Coronary artery (tissue), 2 donors: Measurements from ENCODE around the gene GAP43.

Experiments used
- DNase-seq: peaks from one replicate; pipeline ENCODE4 v3.0.0-alpha.2; 2017; ENCODE audit warnings: low spot score
- H3K27ac ChIP-seq, 2 donors: fragments of 200-600 bp; sonication (generic); one replicate each; pipeline ENCODE4 v1.5.1; 2016 to 2019
- H3K4me3 ChIP-seq: fragments of 200-600 bp; sonication (generic); 2 replicates; pipeline ENCODE4 v1.5.1; 2016; ENCODE audit warnings: mild to moderate bottlenecking, moderate library complexity
- TF ChIP-seq, protein P1 (sequence below): fragments of 200-600 bp; sonication (generic); IDR thresholded peaks from one replicate; pipeline ENCODE4 v1.5.1; 2019; ENCODE audit warnings: antibody characterized with exemption

The GAP43 gene

DNA sequence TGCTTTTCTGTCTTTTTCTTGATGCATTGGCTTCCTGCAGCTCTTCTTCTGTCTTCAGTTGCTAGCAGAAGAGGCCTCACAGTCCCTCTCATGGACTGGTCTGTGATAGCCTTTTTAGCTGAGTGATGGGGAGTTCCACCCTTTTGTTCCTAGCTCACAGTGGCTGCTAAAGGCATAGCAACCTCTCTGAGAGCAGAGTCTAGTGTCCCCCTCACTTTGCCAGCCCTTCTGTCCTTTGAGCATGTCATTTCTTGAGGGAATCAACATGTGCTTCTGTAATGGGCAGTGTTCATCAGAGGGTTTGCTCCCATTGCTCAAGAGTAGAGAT lies 44.4 kb downstream of the GAP43 start:
- Histone ChIP-seq H3K27ac (peak overlapping the region; percentile 58 to 69), H3K4me3 (no peak overlapping the region)
- TF ChIP-seq, protein P1, sequence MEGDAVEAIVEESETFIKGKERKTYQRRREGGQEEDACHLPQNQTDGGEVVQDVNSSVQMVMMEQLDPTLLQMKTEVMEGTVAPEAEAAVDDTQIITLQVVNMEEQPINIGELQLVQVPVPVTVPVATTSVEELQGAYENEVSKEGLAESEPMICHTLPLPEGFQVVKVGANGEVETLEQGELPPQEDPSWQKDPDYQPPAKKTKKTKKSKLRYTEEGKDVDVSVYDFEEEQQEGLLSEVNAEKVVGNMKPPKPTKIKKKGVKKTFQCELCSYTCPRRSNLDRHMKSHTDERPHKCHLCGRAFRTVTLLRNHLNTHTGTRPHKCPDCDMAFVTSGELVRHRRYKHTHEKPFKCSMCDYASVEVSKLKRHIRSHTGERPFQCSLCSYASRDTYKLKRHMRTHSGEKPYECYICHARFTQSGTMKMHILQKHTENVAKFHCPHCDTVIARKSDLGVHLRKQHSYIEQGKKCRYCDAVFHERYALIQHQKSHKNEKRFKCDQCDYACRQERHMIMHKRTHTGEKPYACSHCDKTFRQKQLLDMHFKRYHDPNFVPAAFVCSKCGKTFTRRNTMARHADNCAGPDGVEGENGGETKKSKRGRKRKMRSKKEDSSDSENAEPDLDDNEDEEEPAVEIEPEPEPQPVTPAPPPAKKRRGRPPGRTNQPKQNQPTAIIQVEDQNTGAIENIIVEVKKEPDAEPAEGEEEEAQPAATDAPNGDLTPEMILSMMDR = no peak
- no peak for DNase-seq

DNA sequence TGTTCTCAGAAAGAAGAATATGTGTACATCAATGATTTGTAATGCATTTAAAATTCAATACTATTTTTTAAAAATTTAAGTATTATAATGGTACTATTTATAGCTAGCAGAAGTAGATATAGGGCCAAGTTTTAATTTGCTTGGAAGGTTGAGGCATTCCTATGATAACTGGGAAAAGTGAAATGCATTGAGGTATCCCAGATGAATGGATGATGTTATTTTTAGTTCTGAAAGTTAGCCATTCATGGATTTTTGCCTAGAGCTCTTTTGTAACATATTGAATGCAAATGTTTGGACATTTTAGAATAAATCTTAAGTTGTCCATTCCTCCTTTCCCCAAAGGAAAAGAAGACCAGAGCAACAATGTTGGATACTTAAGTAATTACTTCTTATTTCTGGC lies 47.6 kb downstream of the GAP43 start:
- TF ChIP-seq, protein P1 = no peak
- no peak for DNase-seq
- Histone ChIP-seq H3K27ac (no peak overlapping the region), H3K4me3 (no peak overlapping the region)

DNA sequence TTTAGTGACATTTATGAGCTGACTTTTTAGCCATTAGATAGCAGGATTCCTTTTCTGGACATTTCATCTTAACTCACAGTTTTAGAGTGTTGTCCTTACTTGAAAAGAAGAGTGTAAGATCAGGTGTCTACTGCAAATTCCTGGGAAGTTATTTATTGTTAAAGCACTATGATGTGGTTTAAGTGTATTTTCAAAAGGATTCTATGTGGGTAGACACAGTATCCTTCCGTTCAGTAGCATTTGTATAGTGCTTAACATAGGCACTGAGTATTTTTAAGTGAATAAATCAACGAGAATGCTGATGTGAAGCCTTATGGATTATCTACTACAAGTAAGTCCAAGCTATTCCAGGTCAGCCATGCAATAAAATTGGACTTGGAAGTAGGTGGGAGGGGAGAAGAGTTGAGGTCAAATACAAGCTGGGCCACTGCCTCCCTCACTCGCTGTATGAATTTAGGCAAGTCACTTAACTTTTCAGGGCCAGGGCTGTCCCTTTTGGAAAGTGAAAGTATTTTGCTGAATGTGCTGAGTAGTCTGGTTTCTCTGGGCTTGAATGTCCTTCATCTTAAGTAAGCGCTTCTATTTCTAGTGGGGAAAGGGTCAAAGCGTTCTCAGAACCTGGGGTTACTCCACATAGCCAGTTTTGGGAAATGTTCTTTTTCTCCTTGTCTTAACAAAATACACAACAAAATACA lies 48.6 kb downstream of the GAP43 start:
- Histone ChIP-seq H3K27ac (peak overlapping the region; percentile 4 to 50), H3K4me3 (peak overlapping the region; percentile 43)
- DNase-seq = no peak

DNA sequence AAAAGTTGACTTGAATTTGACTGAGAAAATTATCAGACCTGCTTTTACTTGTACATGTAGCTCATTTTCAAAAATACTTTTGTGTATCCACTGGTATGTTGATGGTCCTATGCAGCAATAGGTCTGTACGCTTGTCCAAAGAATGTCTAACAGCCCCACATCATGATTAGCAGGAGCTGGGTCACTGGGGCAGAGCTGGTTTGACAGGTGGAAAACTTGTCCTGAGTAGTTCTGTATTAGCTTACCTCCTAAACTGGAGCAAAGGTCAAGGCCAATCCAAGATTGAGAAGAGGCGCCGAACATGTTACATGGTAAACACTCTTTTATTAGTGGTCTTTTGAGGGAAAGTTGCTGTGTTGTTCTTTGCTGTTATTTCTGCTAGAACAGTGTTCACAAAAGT lies 50.6 kb downstream of the GAP43 start:
- TF ChIP-seq, protein P1 = no peak
- Histone ChIP-seq H3K4me3 (no peak overlapping the region), H3K27ac (no peak overlapping the region)
- no peak for DNase-seq

More for the DNA sequence above, 48.6 kb downstream of the GAP43 start:
- TF ChIP-seq, protein P1 = no peak

DNA sequence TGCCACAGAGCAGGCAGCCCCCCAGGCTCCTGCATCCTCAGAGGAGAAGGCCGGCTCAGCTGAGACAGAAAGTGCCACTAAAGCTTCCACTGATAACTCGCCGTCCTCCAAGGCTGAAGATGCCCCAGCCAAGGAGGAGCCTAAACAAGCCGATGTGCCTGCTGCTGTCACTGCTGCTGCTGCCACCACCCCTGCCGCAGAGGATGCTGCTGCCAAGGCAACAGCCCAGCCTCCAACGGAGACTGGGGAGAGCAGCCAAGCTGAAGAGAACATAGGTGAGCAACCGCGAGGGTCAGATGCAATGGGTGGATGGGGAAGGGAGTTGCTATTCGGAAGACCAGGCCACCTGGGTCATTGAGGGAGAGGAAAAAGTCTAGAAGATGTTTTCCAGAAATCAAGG lies 53.0 kb downstream of the GAP43 start:
- H3K27ac ChIP-seq = no peak overlapping the region

DNA sequence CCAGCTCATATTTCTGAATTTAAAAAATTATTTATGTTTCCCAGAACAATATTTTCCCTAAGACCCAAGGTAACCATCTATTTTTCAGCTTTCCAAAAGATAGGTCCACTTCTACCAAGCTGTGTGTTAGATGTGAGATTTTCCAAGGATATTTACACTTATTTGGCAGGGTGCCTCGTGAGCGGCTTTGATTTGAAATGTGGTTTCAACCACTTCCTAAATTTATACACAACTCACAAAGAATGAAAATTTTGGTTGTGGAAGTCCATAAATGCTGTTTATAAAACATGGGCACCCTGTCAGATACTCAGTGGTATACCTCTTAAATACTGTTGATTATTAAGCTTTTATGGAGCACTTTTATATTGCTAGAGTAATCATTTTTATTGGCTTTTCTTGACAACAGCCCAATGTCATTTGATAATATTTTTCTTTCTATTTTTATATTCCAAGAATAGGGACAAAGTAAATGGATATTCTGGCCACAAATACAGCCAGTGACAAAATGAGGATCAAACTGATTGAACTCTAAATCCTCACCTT lies 57.6 kb downstream of the GAP43 start:
- TF ChIP-seq, protein P1 = no peak
- H3K4me3 ChIP-seq = no peak overlapping the region
- H3K27ac ChIP-seq = no peak overlapping the region
- no peak for DNase-seq

More for the DNA sequence above, 53.0 kb downstream of the GAP43 start:
- no peak overlapping the region for H3K4me3 ChIP-seq
- TF ChIP-seq, protein P1 = no peak
- DNase-seq = no peak

DNA sequence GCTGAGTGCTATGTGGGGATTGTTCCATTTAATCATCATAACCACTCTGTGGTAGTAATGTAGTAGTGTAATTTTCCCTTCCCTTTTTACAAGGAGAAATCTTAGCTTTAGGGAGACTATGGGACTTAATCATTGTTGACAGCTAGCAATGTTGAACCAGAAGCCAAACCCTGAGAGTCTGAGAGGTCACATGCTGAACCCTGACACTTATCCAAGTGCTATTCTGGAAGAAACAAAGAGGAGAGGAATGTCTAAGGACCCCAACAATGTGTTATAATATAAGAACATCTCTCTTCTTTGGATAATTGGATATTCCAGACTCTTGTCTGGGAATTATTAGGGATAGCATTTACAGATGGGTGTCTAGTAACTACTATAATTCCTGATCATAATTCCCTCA lies 58.4 kb downstream of the GAP43 start:
- DNase-seq = no peak
- TF ChIP-seq, protein P1 = no peak

More for the DNA sequence above, 58.4 kb downstream of the GAP43 start:
- H3K4me3 ChIP-seq = no peak overlapping the region
- H3K27ac ChIP-seq = no peak overlapping the region
